Endothelial cell of umbilical vein (primary cell): Measurements from ENCODE around the gene ACSM5. TPM values are rescaled to one million over a fixed set of nuclear protein-coding genes. Genes with fewer than 3 reads are reported as not detected.

ENCODE experiments used
- BruUV-seq: library from RNA; stranded (reverse); fragments of 400-500 nt; replicated peaks from 2 replicates; lab custom pipeline; 2021; lab: Mats Ljungman, UMichigan
- CTCF ChIA-PET: fragments of 300-600, 350-600 bp; sonication (Branson Sonifier 250); formaldehyde crosslinking; loops from one replicate; lab custom pipeline; 2021; ENCODE audit warnings: antibody characterized with exemption, inconsistent platforms; lab: Charles Lee
- POLR2A ChIA-PET: fragments of 300-600, 350-600 bp; sonication (Branson Sonifier 250); formaldehyde crosslinking; loops from one replicate; lab custom pipeline; 2021; ENCODE audit warnings: antibody characterized with exemption, inconsistent platforms; lab: Charles Lee
- DNase-seq: peaks from one replicate; pipeline ENCODE4 v3.0.0-alpha.2; 2011; ENCODE audit warnings: low read depth, low spot score
- FAIRE-seq: peaks from 2 replicates; lab custom pipeline; 2011; peaks lifted over from hg19 to GRCh38; lab: Jason Lieb, UNC
- H2AFZ ChIP-seq: 2 replicates; pipeline ENCODE4 v1.6.0; 2012; ENCODE audit warnings: low read depth, low read length, control low read depth, inconsistent platforms
- H3K27ac ChIP-seq: 2 replicates; pipeline ENCODE4 v1.5.1; 2011; ENCODE audit warnings: low read depth, mild to moderate bottlenecking, control low read depth, low read length, moderate library complexity; ENCODE audit not compliant: insufficient read depth
- H3K27me3 ChIP-seq, 2 experiments: 2 replicates each; pipeline versions ENCODE4 v1.6.0 to v1.6.1; 2011; ENCODE audit warnings: low read length in 2 of 2, mixed read lengths in 1 of 2; ENCODE audit not compliant: control insufficient read depth in 2 of 2, insufficient read depth in 2 of 2
- H3K36me3 ChIP-seq, 2 experiments: 2 replicates in 1 of 2; 3 replicates in 1 of 2; pipeline ENCODE4 v1.5.1; 2011; ENCODE audit warnings: low read length in 2 of 2, mild to moderate bottlenecking in 1 of 2, moderate library complexity in 1 of 2; ENCODE audit not compliant: control insufficient read depth in 2 of 2, insufficient read depth in 2 of 2; ENCODE audit errors: extremely low read depth in 1 of 2
- H3K4me1 ChIP-seq: 3 replicates; pipeline ENCODE4 v1.5.1; 2011; ENCODE audit warnings: mild to moderate bottlenecking, low read length; ENCODE audit not compliant: control insufficient read depth, insufficient read depth; ENCODE audit errors: extremely low read depth
- H3K4me2 ChIP-seq: 2 replicates; pipeline ENCODE4 v1.6.1; 2011; ENCODE audit warnings: low read length, control low read depth, mixed read lengths; ENCODE audit not compliant: insufficient read depth
- H3K4me3 ChIP-seq, 3 experiments: fragments of 200-600 bp in 1 of 3; sonication (generic), shearing (Covaris generic) in 1 of 3; replicated peaks in 1 of 3; 2 replicates each; pipeline ENCODE4 v1.5.1; 2011 to 2016; ENCODE audit warnings: control low read depth in 3 of 3, low read length in 3 of 3, mild to moderate bottlenecking in 2 of 3, inconsistent platforms in 1 of 3, low read depth in 1 of 3, moderate library complexity in 1 of 3; ENCODE audit not compliant: insufficient read depth in 1 of 3
- H3K79me2 ChIP-seq: 2 replicates; pipeline ENCODE4 v1.6.0; 2012; ENCODE audit warnings: low read length, inconsistent platforms; ENCODE audit not compliant: control insufficient read depth, insufficient read depth
- H3K9ac ChIP-seq: replicated peaks from 2 replicates; pipeline ENCODE3; 2011; ENCODE audit warnings: low read length, control low read depth; ENCODE audit not compliant: insufficient read depth; ENCODE audit errors: extremely low read depth
- H3K9me1 ChIP-seq: replicated peaks from 3 replicates; pipeline ENCODE4 v1.6.0; 2011; ENCODE audit warnings: mild to moderate bottlenecking, low read length; ENCODE audit not compliant: control insufficient read depth, insufficient read depth; ENCODE audit errors: extremely low read depth
- H3K9me3 ChIP-seq: replicated peaks from 2 replicates; pipeline ENCODE4 v1.5.1; 2012; ENCODE audit warnings: low read length, inconsistent platforms; ENCODE audit not compliant: control insufficient read depth, insufficient read depth
- H4K20me1 ChIP-seq: replicated peaks from 2 replicates; pipeline ENCODE3; 2011; ENCODE audit warnings: mild to moderate bottlenecking, low read length; ENCODE audit not compliant: control insufficient read depth, insufficient read depth; ENCODE audit errors: extremely low read depth
- EZH2 ChIP-seq: IDR thresholded peaks from 2 replicates; pipeline ENCODE4 v1.6.1; 2012; ENCODE audit warnings: borderline replicate concordance, low read depth, mild to moderate bottlenecking, moderate library complexity, low read length, inconsistent platforms; ENCODE audit not compliant: severe bottlenecking
- FOS ChIP-seq: IDR thresholded peaks from 2 replicates; pipeline ENCODE4 v1.6.1; 2011; ENCODE audit warnings: mild to moderate bottlenecking, low read length, moderate library complexity, borderline replicate concordance; ENCODE audit not compliant: insufficient read depth
- GATA2 ChIP-seq: IDR thresholded peaks from 2 replicates; pipeline ENCODE4 v1.7.0; 2011; ENCODE audit warnings: low read depth, mild to moderate bottlenecking, moderate library complexity, mixed read lengths, low read length; ENCODE audit not compliant: insufficient read length, insufficient read depth
- JUN ChIP-seq: IDR thresholded peaks from 2 replicates; pipeline ENCODE4 v1.6.1; 2011; ENCODE audit warnings: borderline replicate concordance, low read depth; ENCODE audit not compliant: insufficient read length, insufficient read depth
- MYC ChIP-seq: IDR thresholded peaks from one replicate; pipeline ENCODE4 v1.6.1; 2011; ENCODE audit warnings: mild to moderate bottlenecking, low read depth, low read length
- POLR2A ChIP-seq: IDR thresholded peaks from 2 replicates; pipeline ENCODE4 v1.6.1; 2012; ENCODE audit warnings: low read depth, mild to moderate bottlenecking, control low read depth, low read length
- POLR2AphosphoS5 ChIP-seq: IDR thresholded peaks from 2 replicates; pipeline ENCODE4 v1.6.1; 2012; ENCODE audit warnings: low read depth, mild to moderate bottlenecking, control low read depth, low read length, moderate library complexity; ENCODE audit not compliant: insufficient read depth
- dilution Hi-C: fragments of 300-500 bp; cut with MboI; formaldehyde crosslinking; loops from one replicate; pipeline ENCODE4 v1.15.0; 2019; ENCODE audit warnings: low sequenced_read_pairs; ENCODE audit not compliant: extremely low pct_ligation_motif_present
- intact Hi-C: fragments of 100-400 bp; cut with micrococcal nuclease; formaldehyde crosslinking; loops from one replicate; pipeline ENCODE4 v1.10.0; 2022
- polyA plus RNA-seq, 4 experiments: library from polyadenylated mRNA; depleted of rRNA in 3 of 4; stranded (reverse) in 3 of 4; unstranded in 1 of 4; fragments of >200 nt; gene quantifications; 2 replicates each; pipeline versions ENCODE4 v1.2.1 to v1.2.3, GENCODE V29; 2011 to 2012; ENCODE audit warnings: missing spikeins in 1 of 4
- total RNA-seq: library from RNA; stranded (reverse); gene quantifications from 2 replicates; pipeline ENCODE4 v1.2.3, GENCODE V29; 2021
- TF ChIP-seq, protein P1 (sequence below): IDR thresholded peaks from 2 replicates; pipeline ENCODE4 v1.6.1; 2011; ENCODE audit not compliant: insufficient read depth, insufficient read length
- TF ChIP-seq, protein P2 (sequence below), 2 donors: IDR thresholded peaks; 1 replicate in 1 of 2; 2 replicates in 1 of 2; pipeline ENCODE4 v1.5.1; 2011; ENCODE audit warnings: low read length in 2 of 2, mild to moderate bottlenecking in 2 of 2, moderate library complexity in 2 of 2, control low read depth in 1 of 2, inconsistent platforms in 1 of 2, low read depth in 1 of 2; ENCODE audit not compliant: insufficient read depth in 1 of 2; ENCODE audit errors: extremely low read depth in 1 of 2

ACSM5 gene
- total and polyA plus RNA-seq, 2 donors (not counting 3 experiments of a cell fraction or from before 2014, with no cell fraction given) = 0.06 TPM; not detected in 1

DNA sequence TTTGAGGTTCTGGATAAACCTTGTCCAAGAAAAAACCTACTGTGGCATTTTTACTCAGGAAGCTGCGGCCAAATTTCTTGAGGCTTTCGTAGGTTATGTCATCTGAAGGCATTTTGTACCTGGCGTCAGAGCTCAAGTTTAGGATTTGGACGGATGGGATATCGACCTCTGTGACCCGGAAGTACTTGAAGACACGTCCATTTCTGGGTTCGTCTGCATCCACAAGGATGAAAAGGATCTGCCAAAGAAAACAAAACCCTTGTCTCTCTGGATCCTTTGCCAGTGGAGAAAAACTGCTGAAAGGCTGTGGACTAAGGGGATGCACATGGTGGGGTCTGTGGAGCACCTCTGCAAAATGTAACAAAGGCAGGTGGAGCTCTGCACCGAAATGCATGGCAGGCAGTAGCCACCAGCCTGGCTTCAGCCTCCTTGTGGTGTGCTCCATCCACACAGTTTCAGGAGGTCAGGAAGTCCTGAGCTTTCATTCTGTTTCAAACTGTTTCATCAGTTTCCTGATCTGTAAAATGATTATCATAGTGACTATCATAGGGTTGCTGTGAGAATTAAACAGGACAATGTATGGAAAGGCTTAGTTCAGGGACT is 39.8 kb upstream of the ACSM5 start:
- H3K9me3 ChIP-seq = no peaks in the 10 kb centered on the region
- CTCF ChIA-PET = interaction anchor here (1.3 kb wide), 1 partner anchor 16 kb away, joined by 4 read pairs; no protein-coding TSS in a partner anchor
- DNase-seq = no peak
- intact Hi-C loops (no loop called here), dilution Hi-C loops (no loop called here)
- no peaks in the 10 kb centered on the region for H3K79me2 ChIP-seq
- H3K27ac ChIP-seq = no peak overlapping the region
- no peak overlapping the region for H3K9ac ChIP-seq
- H2AFZ ChIP-seq = no peak overlapping the region
- H3K9me1 ChIP-seq = no peaks in the 10 kb centered on the region
- H3K36me3 ChIP-seq = no peaks in the 10 kb centered on the region
- H3K27me3 ChIP-seq = no peaks in the 10 kb centered on the region
- H3K4me3 ChIP-seq = no peak overlapping the region
- H3K4me1 ChIP-seq = no peaks in the 10 kb centered on the region
- TF ChIP-seq POLR2A = no peak
- TF ChIP-seq, protein P1, sequence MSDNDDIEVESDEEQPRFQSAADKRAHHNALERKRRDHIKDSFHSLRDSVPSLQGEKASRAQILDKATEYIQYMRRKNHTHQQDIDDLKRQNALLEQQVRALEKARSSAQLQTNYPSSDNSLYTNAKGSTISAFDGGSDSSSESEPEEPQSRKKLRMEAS = no peak
- no peak for TF ChIP-seq FOS
- TF ChIP-seq POLR2AphosphoS5 = no peak
- no peak for TF ChIP-seq JUN
- TF ChIP-seq, protein P2, sequence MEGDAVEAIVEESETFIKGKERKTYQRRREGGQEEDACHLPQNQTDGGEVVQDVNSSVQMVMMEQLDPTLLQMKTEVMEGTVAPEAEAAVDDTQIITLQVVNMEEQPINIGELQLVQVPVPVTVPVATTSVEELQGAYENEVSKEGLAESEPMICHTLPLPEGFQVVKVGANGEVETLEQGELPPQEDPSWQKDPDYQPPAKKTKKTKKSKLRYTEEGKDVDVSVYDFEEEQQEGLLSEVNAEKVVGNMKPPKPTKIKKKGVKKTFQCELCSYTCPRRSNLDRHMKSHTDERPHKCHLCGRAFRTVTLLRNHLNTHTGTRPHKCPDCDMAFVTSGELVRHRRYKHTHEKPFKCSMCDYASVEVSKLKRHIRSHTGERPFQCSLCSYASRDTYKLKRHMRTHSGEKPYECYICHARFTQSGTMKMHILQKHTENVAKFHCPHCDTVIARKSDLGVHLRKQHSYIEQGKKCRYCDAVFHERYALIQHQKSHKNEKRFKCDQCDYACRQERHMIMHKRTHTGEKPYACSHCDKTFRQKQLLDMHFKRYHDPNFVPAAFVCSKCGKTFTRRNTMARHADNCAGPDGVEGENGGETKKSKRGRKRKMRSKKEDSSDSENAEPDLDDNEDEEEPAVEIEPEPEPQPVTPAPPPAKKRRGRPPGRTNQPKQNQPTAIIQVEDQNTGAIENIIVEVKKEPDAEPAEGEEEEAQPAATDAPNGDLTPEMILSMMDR (IDR thresholded peaks at IDR 0.05; ENCODE audit: extremely low read depth in 1 of 2, insufficient read depth in 1 of 2, low read depth in 1 of 2, low read length in 2 of 2) = no peak
- no peak for TF ChIP-seq GATA2
- TF ChIP-seq MYC = no peak
- TF ChIP-seq EZH2 = no peak
- POLR2A ChIA-PET = no interaction called here
- no peak overlapping the region for H3K4me2 ChIP-seq
- BruUV-seq = no TSS peak
- FAIRE-seq = no peak
- no peaks in the 10 kb centered on the region for H4K20me1 ChIP-seq
